ENCODE data around the gene TRAPPC4. TPM values are rescaled to one million over a fixed set of nuclear protein-coding genes. Genes with fewer than 3 reads are reported as not detected.

TRAPPC4 gene
- polyA plus RNA-seq (2012; ENCODE audit: insufficient read length, low read depth), result 58.4 TPM

- TF ChIP-seq REST (IDR thresholded peaks at IDR 0.05; ENCODE audit: insufficient read depth in 1 of 2, low read depth in 2 of 2, low read length in 2 of 2) (peak in 1 of 2 experiments; percentile 59; a peak in 1 of 4 replicates), POLR2AphosphoS5 (IDR thresholded peaks at IDR 0.05; ENCODE audit: low read depth, low read length) (peak; percentile 72), FOXP2 (optimal IDR thresholded peaks at IDR 0.05; ENCODE audit: borderline replicate concordance, extremely low read depth, extremely low read length, insufficient read depth) (peak; percentile 4), SIN3A (IDR thresholded peaks at IDR 0.05; ENCODE audit: borderline replicate concordance, insufficient read depth, low read length) (0 out of 2 replicates have a peak, but pooled peaks have one; percentile 25), TAF1 (IDR thresholded peaks at IDR 0.05; ENCODE audit: borderline replicate concordance, insufficient read depth, low read length) (peak; percentile 96)
Measured at GRCh38 chr11:119018074-119018938, at the start of gene TRAPPC4, which contains the start of gene RPS25. Gene TRAPPC4 (plus strand): TSS chr11:119018766. CDS start chr11:119018796, 30 bp downstream. Gene RPS25 (minus strand): TSS chr11:119018343. CDS start chr11:119018284, 59 bp downstream.

GRCh38 chr11:118971646-118972045 lies 46.9 kb upstream of the TRAPPC4 start, which contains the start of gene FOXR1:
Gene FOXR1 (plus strand): TSS chr11:118971761. CDS start chr11:118971932, 171 bp downstream.
- TF ChIP-seq SIN3A (IDR thresholded peaks at IDR 0.05; ENCODE audit: borderline replicate concordance, insufficient read depth, low read length) (no peak), REST (IDR thresholded peaks at IDR 0.05; ENCODE audit: insufficient read depth in 1 of 2, low read depth in 2 of 2, low read length in 2 of 2) (no peak), TAF1 (IDR thresholded peaks at IDR 0.05; ENCODE audit: borderline replicate concordance, insufficient read depth, low read length) (no peak), POLR2AphosphoS5 (IDR thresholded peaks at IDR 0.05; ENCODE audit: low read depth, low read length) (no peak), FOXP2 (optimal IDR thresholded peaks at IDR 0.05; ENCODE audit: borderline replicate concordance, extremely low read depth, extremely low read length, insufficient read depth) (no peak)

- no peak for TF ChIP-seq TAF1 (IDR thresholded peaks at IDR 0.05; ENCODE audit: borderline replicate concordance, insufficient read depth, low read length)
- no peak for TF ChIP-seq SIN3A (IDR thresholded peaks at IDR 0.05; ENCODE audit: borderline replicate concordance, insufficient read depth, low read length)
- TF ChIP-seq FOXP2 (optimal IDR thresholded peaks at IDR 0.05; ENCODE audit: borderline replicate concordance, extremely low read depth, extremely low read length, insufficient read depth), result no peak
- no peak for TF ChIP-seq POLR2AphosphoS5 (IDR thresholded peaks at IDR 0.05; ENCODE audit: low read depth, low read length)
- TF ChIP-seq REST (IDR thresholded peaks at IDR 0.05; ENCODE audit: insufficient read depth in 1 of 2, low read depth in 2 of 2, low read length in 2 of 2), result no peak
Measured at GRCh38 chr11:118973985-118974384, 44.6 kb upstream of the TRAPPC4 start.

- TF ChIP-seq TAF1 (IDR thresholded peaks at IDR 0.05; ENCODE audit: borderline replicate concordance, insufficient read depth, low read length) (no peak), POLR2AphosphoS5 (IDR thresholded peaks at IDR 0.05; ENCODE audit: low read depth, low read length) (no peak), REST (IDR thresholded peaks at IDR 0.05; ENCODE audit: insufficient read depth in 1 of 2, low read depth in 2 of 2, low read length in 2 of 2) (no peak), FOXP2 (optimal IDR thresholded peaks at IDR 0.05; ENCODE audit: borderline replicate concordance, extremely low read depth, extremely low read length, insufficient read depth) (no peak), SIN3A (IDR thresholded peaks at IDR 0.05; ENCODE audit: borderline replicate concordance, insufficient read depth, low read length) (no peak)
Measured at GRCh38 chr11:118975771-118976709, 42.5 kb upstream of the TRAPPC4 start.

Measured in PFSK-1 (cell line).